GM12891 (cell line): ENCODE results near the gene ANAPC2.

ENCODE experiments used
- DNase-seq: peaks from one replicate; pipeline ENCODE4 v3.0.0; 2011; ENCODE audit warnings: low spot score; ENCODE audit not compliant: insufficient read length
- FAIRE-seq: peaks from 2 replicates; lab custom pipeline; 2011; peaks lifted over from hg19 to GRCh38; lab: Jason Lieb, UNC
- PAX5 ChIP-seq: IDR thresholded peaks from 2 replicates; pipeline ENCODE4 v1.6.1; 2011; ENCODE audit warnings: low read length, moderate library complexity, mild to moderate bottlenecking; ENCODE audit not compliant: insufficient read depth, severe bottlenecking
- POLR2A ChIP-seq: IDR thresholded peaks from 2 replicates; pipeline ENCODE4 v1.6.1; 2011; ENCODE audit warnings: low read depth, low read length, control low read depth
- POLR2AphosphoS5 ChIP-seq: IDR thresholded peaks from 2 replicates; pipeline ENCODE4 v1.6.1; 2011; ENCODE audit warnings: low read depth, low read length, control low read depth
- POU2F2 ChIP-seq: IDR thresholded peaks from 2 replicates; pipeline ENCODE4 v1.6.1; 2011; ENCODE audit warnings: low read depth, mild to moderate bottlenecking, control low read depth, low read length, moderate library complexity
- SPI1 ChIP-seq: IDR thresholded peaks from 2 replicates; pipeline ENCODE4 v1.6.1; 2011; ENCODE audit warnings: low read depth, low read length, control low read depth
- TAF1 ChIP-seq: IDR thresholded peaks from 2 replicates; pipeline ENCODE4 v1.6.1; 2011; ENCODE audit warnings: low read depth, low read length, control low read depth

The ANAPC2 gene

DNA sequence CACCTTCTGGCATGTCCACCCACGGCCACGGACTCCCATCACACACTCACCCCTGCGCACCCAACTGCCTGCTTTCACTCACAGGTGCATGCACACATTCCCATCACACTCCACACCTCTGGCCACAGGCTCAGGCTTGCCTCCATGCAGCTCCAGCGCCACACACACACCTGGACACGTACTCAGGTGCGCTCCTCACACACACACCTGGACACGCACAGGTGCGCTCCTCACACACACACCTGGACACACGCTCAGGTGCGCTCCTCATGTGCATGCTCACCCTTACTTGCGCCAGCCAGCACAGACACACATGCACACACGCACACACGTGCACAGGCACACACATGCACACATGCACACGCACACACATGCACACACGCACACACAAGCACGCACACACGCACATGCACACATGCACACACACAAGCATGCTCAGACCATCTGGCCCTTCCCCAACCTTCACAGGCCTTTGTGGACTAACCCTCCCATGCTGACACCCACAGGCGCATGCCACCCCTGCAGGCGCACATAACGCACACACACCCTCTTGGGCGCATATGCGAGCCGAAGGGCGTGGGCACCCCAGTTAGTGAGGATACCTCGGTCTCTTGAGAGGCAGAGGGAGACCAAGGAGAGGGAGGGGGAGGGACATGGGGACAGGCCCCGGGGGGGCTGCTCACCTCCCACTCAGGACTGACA lies 41.1 kb downstream of the ANAPC2 start:
- TF ChIP-seq TAF1 (no peak), POLR2AphosphoS5 (no peak), POU2F2 (no peak), SPI1 (no peak), PAX5 (no peak)
- DNase-seq (no peak), FAIRE-seq (peak; percentile 35)

DNA sequence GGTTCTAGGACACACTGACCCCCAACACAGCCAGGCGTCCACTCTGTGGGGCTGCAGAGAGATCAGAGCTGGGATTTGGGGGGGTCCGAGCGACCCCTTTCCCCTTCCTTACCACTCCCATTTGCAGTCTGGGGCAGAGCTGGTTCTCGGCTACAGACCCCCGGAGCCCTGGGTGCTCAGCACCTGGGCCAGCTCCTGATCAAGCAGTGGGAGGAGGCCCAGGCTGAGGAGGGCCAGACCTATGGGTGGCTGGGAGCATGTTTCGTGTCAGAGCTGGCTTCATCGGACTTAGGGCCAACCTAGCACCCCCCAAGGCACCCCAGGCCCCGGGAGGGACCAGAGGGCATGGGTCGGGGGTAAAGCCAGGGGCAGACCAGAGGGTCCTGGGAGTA lies 41.8 kb downstream of the ANAPC2 start:
- FAIRE-seq (no peak), DNase-seq (no peak)
- no peak for TF ChIP-seq SPI1
- no peak for TF ChIP-seq POLR2A
- no peak for TF ChIP-seq PAX5
- TF ChIP-seq TAF1 = no peak
- no peak for TF ChIP-seq POU2F2
- no peak for TF ChIP-seq POLR2AphosphoS5

DNA sequence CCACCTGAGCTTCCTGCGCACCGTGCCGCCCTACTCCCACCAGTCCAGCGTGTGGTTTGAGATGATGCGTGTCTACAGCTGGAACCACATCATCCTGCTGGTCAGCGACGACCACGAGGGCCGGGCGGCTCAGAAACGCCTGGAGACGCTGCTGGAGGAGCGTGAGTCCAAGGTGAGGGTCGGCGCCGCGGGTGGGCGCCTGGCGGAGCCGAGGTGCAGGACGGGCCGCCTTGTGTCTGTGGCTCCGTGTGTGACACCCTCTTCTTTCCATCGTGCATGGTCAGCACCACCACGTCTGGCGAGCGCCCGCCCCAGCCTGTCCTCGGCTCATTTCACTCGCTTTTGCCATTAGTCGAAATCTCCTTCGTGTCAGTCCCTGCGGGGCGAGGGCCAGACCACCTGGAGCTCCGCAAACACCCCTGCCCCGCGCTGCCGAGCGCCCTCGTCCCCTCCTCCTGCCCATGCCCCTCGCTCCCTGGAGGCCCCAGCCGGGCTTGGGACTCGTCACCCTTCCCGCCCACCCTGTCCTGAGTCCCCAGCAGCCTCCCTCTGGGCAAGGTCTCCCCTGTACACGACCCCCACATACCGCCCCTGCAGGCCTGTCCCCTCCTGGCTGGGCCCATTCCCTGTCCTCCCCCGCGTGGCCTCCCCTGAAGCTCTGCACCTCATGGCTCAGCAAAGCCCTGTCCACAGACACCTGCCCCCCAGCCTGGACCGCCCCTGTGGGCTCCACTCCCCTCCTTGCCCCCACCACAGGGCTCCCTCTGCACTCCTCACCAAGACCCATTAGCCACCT lies 42.4 kb downstream of the ANAPC2 start:
- DNase-seq (no peak), FAIRE-seq (no peak)
- TF ChIP-seq TAF1 (no peak), POLR2A (no peak), POU2F2 (no peak), SPI1 (no peak)

DNA sequence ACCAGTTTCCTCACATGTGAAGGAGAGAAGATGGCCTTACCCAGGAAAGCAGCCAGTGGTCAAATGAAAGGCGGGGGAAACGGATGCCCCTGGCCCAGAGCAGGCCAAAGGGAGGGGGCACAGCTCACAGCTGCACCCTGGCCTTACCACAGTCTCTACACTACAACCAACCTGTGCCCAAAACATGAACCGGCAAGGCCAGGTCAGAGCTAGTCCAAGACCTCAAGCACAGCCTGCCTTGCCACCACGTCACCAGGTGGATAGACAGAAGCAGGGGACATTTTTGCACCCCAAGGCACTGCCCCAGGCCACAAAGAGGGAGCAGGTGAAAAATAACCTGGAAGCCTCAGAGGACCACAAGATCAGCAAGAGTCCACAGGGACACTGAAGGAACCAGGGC lies 44.9 kb downstream of the ANAPC2 start:
- DNase-seq = no peak
- TF ChIP-seq POLR2A (no peak), POLR2AphosphoS5 (no peak), TAF1 (no peak), SPI1 (no peak), PAX5 (no peak), POU2F2 (no peak)
- no peak for FAIRE-seq

DNA sequence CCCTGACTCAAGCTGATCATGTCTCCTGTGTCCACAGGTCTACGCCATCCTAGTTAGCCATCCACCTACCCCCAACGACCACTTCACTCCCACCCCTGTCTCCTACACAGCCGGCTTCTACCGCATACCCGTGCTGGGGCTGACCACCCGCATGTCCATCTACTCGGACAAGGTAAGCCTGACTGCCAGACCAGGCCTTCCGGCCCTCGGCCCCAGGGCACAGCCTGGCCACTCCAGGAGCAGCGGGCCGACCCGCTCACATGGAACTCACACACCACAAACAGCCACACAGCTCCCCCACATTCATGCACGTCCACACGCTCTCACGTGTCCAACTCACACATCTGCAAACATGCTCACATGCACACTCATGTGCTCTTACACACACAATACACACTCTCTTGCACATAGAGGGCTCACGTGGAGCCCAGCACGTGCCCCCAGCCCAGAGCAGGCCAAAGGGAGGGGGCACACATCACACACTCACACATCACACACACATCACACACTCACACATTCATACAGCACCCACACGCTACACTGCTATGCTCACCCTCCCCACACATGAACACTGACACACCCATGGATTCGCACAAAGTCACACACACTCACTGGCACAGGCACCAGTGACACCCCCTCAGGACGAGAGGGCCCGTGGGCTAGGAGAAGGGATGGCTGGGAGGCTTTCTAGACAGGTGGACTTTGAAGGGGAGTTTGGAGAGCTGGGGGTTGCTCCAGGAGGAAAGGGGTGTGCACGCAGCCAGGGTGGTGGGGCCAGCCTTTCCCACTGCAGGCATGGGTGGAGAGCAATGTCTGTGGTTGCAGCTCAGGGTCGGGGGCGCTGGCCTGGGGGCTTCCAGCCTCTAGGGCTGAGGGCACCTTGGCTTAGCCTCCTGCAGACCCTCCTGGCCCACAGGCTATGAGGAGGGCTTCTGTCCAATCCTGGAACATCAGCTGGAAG lies 46.1 kb downstream of the ANAPC2 start:
- DNase-seq (no peak), FAIRE-seq (no peak)
- TF ChIP-seq SPI1 (no peak), POLR2AphosphoS5 (no peak), POU2F2 (no peak), TAF1 (no peak), PAX5 (no peak), POLR2A (no peak)

DNA sequence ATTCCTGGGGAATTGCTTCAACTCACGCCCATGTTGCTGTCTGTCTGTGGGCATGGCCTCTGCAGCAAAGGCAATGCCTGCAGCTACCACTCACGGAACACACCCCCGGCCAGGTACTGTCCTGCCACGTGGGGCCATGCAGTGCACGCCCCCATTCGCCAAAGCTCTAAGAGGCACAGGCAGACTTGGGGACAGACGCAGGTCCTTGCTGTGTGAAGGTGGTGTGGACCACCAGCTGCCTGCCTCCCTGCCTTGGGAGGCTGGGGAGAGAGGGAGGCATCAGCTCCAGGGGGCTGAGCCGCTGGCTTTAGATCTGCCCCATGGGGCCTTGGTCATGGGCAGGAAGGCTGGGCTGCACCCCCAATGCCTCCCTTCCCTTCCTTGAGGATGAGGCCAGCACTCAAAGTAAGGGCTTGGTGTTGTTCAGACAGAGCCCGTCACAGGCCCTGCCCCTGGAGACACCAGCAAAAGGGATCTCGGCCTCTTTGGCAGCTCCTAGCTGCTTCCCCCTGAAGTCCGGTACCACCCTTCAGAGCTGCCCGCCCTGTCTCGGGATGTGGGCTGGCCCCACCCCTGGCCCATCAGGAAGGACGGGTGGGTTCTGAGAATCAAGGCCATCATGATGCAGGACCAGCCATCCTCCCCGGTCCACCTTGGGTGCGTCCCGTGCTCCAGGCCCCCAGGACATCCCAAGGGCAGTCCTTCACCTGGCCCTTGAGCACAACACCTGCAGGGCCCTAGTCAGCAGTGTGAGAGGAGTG lies 47.1 kb downstream of the ANAPC2 start:
- FAIRE-seq (no peak), DNase-seq (no peak)
- no peak for TF ChIP-seq SPI1
- no peak for TF ChIP-seq PAX5
- TF ChIP-seq POU2F2 = no peak

DNA sequence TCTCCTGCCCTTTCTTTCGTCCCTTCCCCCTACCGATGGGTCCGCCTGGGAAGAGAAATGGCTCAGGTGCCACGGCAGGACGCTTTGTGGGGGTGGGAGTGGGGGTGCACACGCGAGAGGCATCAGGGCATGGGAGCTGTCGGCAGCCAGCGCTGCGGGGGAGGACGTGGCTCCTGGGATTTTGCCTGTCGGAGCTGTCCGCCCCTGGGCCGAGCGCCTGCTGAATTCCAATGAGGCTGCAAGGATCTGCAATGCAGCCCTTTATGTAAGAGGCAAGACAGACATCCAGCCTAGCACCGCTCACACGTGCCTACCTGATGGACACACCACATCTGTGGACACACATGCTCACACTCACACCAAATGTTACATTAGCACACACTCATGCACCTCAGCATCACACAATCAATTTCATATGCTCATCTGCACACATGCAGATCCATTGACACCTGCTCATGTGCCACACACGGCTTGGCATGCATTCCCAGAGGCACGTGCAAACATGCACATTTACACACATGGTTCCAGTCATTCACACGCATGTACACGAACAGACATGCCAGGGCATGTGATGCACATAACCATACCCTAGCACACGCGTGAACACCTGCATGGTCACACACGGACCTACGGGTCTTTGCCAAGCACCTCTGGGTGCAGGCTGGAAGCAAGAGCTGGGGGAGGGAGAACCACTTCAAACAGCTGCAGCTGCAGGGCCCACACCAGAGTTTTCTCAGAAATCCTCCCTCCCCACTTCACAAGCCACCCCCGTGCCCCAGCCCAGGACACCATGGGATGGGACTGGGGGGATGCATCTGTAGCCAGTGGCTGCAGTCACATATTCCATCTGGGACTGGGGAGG lies 48.0 kb downstream of the ANAPC2 start:
- no peak for TF ChIP-seq TAF1
- TF ChIP-seq PAX5 = no peak
- no peak for TF ChIP-seq POLR2A
- no peak for TF ChIP-seq POU2F2
- TF ChIP-seq SPI1 = no peak
- no peak for TF ChIP-seq POLR2AphosphoS5
- FAIRE-seq (peak; percentile 16), DNase-seq (no peak)

DNA sequence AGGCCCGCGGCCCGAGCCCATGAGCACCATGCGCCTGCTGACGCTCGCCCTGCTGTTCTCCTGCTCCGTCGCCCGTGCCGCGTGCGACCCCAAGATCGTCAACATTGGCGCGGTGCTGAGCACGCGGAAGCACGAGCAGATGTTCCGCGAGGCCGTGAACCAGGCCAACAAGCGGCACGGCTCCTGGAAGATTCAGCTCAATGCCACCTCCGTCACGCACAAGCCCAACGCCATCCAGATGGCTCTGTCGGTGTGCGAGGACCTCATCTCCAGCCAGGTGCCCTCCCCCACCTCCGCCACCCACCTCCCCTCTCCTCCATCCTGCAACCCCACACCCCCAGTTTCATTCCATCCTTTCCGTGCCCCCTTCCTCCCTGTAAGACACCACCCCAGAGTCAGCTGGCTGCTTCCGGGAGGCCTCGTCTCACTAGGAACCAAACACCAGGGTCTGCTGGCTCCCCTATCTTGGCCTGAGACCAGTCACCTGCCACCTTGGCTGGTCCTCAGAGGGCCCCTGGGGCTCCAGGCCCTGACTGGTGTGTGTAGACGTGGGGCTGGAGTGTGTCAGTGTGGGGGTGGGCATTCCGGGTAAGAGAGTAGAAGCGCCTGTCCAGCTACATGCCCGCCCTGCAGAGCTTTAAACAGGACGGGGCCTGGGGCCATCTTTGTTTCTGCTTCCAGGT lies 48.8 kb downstream of the ANAPC2 start:
- TF ChIP-seq POLR2A (no peak), TAF1 (no peak), POU2F2 (no peak), PAX5 (no peak), POLR2AphosphoS5 (no peak), SPI1 (no peak)
- FAIRE-seq = no peak
- DNase-seq = no peak
